HCT116 (cell line): ENCODE measurements around the gene KCNK6. TPM values are rescaled to one million over a fixed set of nuclear protein-coding genes. Genes with fewer than 3 reads are reported as not detected.

Experiments
- ATAC-seq: fragments of 200-7000 bp; cut with Tn5 transposase; 2 replicates; pipeline ENCODE4 v1.9.1; 2020; ENCODE audit warnings: mild to moderate bottlenecking, moderate library complexity
- Bru-seq: library from RNA; stranded (reverse); fragments of 400-500 nt; gene quantifications from one replicate; lab custom pipeline; 2021; lab: Mats Ljungman, UMichigan
- BruChase-seq, 2 experiments: library from RNA; stranded (reverse); fragments of 400-500 nt; gene quantifications; one replicate each; lab custom pipeline; 2021; lab: Mats Ljungman, UMichigan
- BruUV-seq: library from RNA; stranded (reverse); fragments of 400-500 nt; replicated peaks from 2 replicates; lab custom pipeline; 2021; lab: Mats Ljungman, UMichigan
- CTCF ChIA-PET: fragments of 300-600 bp; sonication (Branson Sonifier 250); formaldehyde crosslinking; loops from one replicate; lab custom pipeline; 2021; ENCODE audit warnings: antibody characterized with exemption; lab: Charles Lee
- POLR2A ChIA-PET: fragments of 300-600, 350-600 bp; sonication (Branson Sonifier 250); formaldehyde crosslinking; loops from one replicate; lab custom pipeline; 2021; ENCODE audit warnings: antibody characterized with exemption; lab: Charles Lee
- RAD21 ChIA-PET, 2 experiments: fragments of 300-600 bp; sonication (Branson Sonifier 250); formaldehyde crosslinking; loops; one replicate each; lab custom pipeline; 2023; ENCODE audit warnings: low total read pairs in 2 of 2; ENCODE audit not compliant: uncharacterized antibody in 2 of 2, unreplicated experiment in 2 of 2, low non-redundant PET in 1 of 2; lab: Charles Lee
- DNase-seq: peaks from one replicate; pipeline ENCODE4 v3.0.0-alpha.2; 2010; ENCODE audit warnings: low read depth, low spot score
- H2AFZ ChIP-seq: fragments of 200-600 bp; shearing (Covaris generic), sonication (generic); 2 replicates; pipeline ENCODE4 v1.6.1; 2017; ENCODE audit warnings: low read depth, mixed run types, mixed read lengths, antibody characterized with exemption, low read length; ENCODE audit not compliant: poor library complexity, severe bottlenecking
- H3K27ac ChIP-seq: 2 replicates; pipeline ENCODE4 v1.5.1; 2012; ENCODE audit warnings: low read depth, low read length
- H3K27me3 ChIP-seq: fragments of 200-600 bp; sonication (generic); 2 replicates; pipeline ENCODE4 v1.6.1; 2016; ENCODE audit warnings: mixed run types, low read length, mixed read lengths; ENCODE audit not compliant: insufficient read depth
- H3K36me3 ChIP-seq, 2 experiments: fragments of 200-500 bp in 1 of 2; fragments of 200-600 bp in 1 of 2; sonication (Bioruptor generic) in 1 of 2; sonication (generic) in 1 of 2; 2 replicates each; pipeline versions ENCODE4 v1.5.1 to v1.6.1; 2014 to 2016; ENCODE audit warnings: low read length in 2 of 2, inconsistent platforms in 1 of 2, mixed read lengths in 1 of 2, mixed run types in 1 of 2; ENCODE audit not compliant: insufficient read depth in 2 of 2, control insufficient read depth in 1 of 2
- H3K4me1 ChIP-seq, 2 experiments: fragments of 200-600 bp in 1 of 2; sonication (generic) in 1 of 2; 2 replicates each; pipeline versions ENCODE4 v1.5.1 to v1.6.1; 2012 to 2017; ENCODE audit warnings: low read length in 2 of 2, inconsistent platforms in 1 of 2, mild to moderate bottlenecking in 1 of 2, mixed read lengths in 1 of 2, mixed run types in 1 of 2, moderate library complexity in 1 of 2; ENCODE audit not compliant: insufficient read depth in 2 of 2, control insufficient read depth in 1 of 2
- H3K4me2 ChIP-seq: fragments of 200-600 bp; sonication (generic); 2 replicates; pipeline ENCODE4 v1.6.1; 2017; ENCODE audit warnings: mixed run types, low read length, mixed read lengths
- H3K4me3 ChIP-seq, 2 experiments: fragments of 200-600 bp in 1 of 2; sonication (generic) in 1 of 2; replicated peaks in 1 of 2; 2 replicates each; pipeline ENCODE4 v1.5.1; 2011 to 2016; ENCODE audit warnings: low read length in 2 of 2, control low read depth in 1 of 2, low read depth in 1 of 2, mild to moderate bottlenecking in 1 of 2, mixed read lengths in 1 of 2, mixed run types in 1 of 2
- H3K79me2 ChIP-seq: fragments of 200-600 bp; sonication (generic); 2 replicates; pipeline ENCODE4 v1.6.1; 2017; ENCODE audit warnings: mild to moderate bottlenecking, mixed run types, low read length, moderate library complexity, mixed read lengths; ENCODE audit not compliant: insufficient read depth
- H3K9ac ChIP-seq: fragments of 200-600 bp; sonication (generic); 2 replicates; pipeline ENCODE4 v1.6.1; 2016; ENCODE audit warnings: low read length, mixed read lengths
- H3K9me2 ChIP-seq: fragments of 200-600 bp; sonication (generic), shearing (Covaris generic); 2 replicates; pipeline ENCODE4 v1.6.1; 2017; ENCODE audit warnings: mixed run types, mild to moderate bottlenecking, moderate library complexity; ENCODE audit not compliant: insufficient read depth
- H3K9me3 ChIP-seq, 2 experiments: fragments of 200-500 bp in 1 of 2; fragments of 200-600 bp in 1 of 2; sonication (Bioruptor generic) in 1 of 2; sonication (generic) in 1 of 2; 2 replicates each; pipeline ENCODE4 v1.6.1; 2014 to 2017; ENCODE audit warnings: low read length in 2 of 2, mixed read lengths in 2 of 2, inconsistent platforms in 1 of 2, low read depth in 1 of 2, mild to moderate bottlenecking in 1 of 2, mixed run types in 1 of 2, moderate library complexity in 1 of 2; ENCODE audit not compliant: control insufficient read depth in 1 of 2, insufficient read depth in 1 of 2
- H4K20me1 ChIP-seq: fragments of 200-600 bp; sonication (generic), shearing (Covaris generic); 2 replicates; pipeline ENCODE4 v1.6.1; 2017; ENCODE audit warnings: mixed run types, mild to moderate bottlenecking, moderate library complexity; ENCODE audit not compliant: insufficient read depth
- CTCF ChIP-seq, 3 experiments: fragments of 200-600 bp in 1 of 3; sonication (generic) in 1 of 3; IDR thresholded peaks in 2 of 3; conservative IDR thresholded peaks in 1 of 3; 2 replicates each; pipeline ENCODE4 v1.5.1; 2012 to 2017; ENCODE audit warnings: low read depth in 2 of 3, low read length in 2 of 3, antibody characterized with exemption in 1 of 3, borderline replicate concordance in 1 of 3, control low read depth in 1 of 3, mild to moderate bottlenecking in 1 of 3, mixed read lengths in 1 of 3, mixed run types in 1 of 3, moderate library complexity in 1 of 3; ENCODE audit not compliant: insufficient read depth in 1 of 3
- MAX ChIP-seq: IDR thresholded peaks from 2 replicates; pipeline ENCODE4 v1.6.1; 2012
- POLR2AphosphoS5 ChIP-seq: IDR thresholded peaks from 2 replicates; pipeline ENCODE4 v1.6.1; 2011; ENCODE audit warnings: mild to moderate bottlenecking, low read depth, low read length, moderate library complexity
- SIN3A ChIP-seq: IDR thresholded peaks from 2 replicates; pipeline ENCODE4 v1.6.1; 2012; ENCODE audit warnings: low read depth
- SP1 ChIP-seq: IDR thresholded peaks from 2 replicates; pipeline ENCODE4 v1.6.1; 2012; ENCODE audit warnings: low read depth
- intact Hi-C: fragments of 100-400 bp; cut with micrococcal nuclease; formaldehyde crosslinking; loops from 2 replicates; pipeline ENCODE4 v1.10.0; 2022
- long read RNA-seq: library from polyadenylated mRNA; unstranded; transcript quantifications from one replicate; pipeline ENCODE4 v2.0.0, GENCODE V29; 2021; ENCODE audit not compliant: unreplicated experiment
- polyA plus RNA-seq: library from polyadenylated mRNA; unstranded; fragments of >200 nt; gene quantifications from 2 replicates; pipeline ENCODE4 v1.2.1, GENCODE V29; 2012; ENCODE audit warnings: missing spikeins
- total RNA-seq: library from RNA; stranded (reverse); gene quantifications from one replicate; pipeline ENCODE4 v1.2.1, GENCODE V29; 2021; ENCODE audit not compliant: unreplicated experiment

KCNK6 gene
- total RNA-seq (11.0 TPM), Bru-seq, nascent RNA (percentile 78 among the genes with signal in this experiment), BruChase-seq, experiment 1, labeled RNA remaining after a 6-hour chase (percentile 82 among the genes with signal in this experiment), BruChase-seq, experiment 2, labeled RNA remaining after a 2-hour chase (percentile 85 among the genes with signal in this experiment)
- 11.4 and 12.1 TPM in 2 replicates for polyA plus RNA-seq
- long read RNA-seq, full-length matches to known transcripts, result 10 of 31 reads
- long read RNA-seq, partial matches to known transcripts, result 5 of 31 reads
- long read RNA-seq, other reads (novel, unspliced or antisense), result 16 of 31 reads

GRCh38 chr19:38319421-38320258, at the start of gene KCNK6:
TSS of gene KCNK6 (plus strand) at chr19:38319845. CDS start at chr19:38319951, 106 bp downstream.
- no peaks in the 10 kb centered on the region for H3K27me3 ChIP-seq

More at GRCh38 chr19:38319421-38320258, at the start of gene KCNK6:
- Histone ChIP-seq H3K4me3 (peak within 1 kb of the TSS; percentile 53 to 78), H3K79me2 (peaks cover 40% of the 10 kb centered on the region), H2AFZ (no peak within 1 kb of the TSS), H3K9me3 (no peaks in the 10 kb centered on the region), H3K4me2 (peak within 1 kb of the TSS; percentile 90), H3K27ac (peak within 1 kb of the TSS; percentile 83), H3K9me2 (no peaks in the 10 kb centered on the region), H3K36me3 (peaks cover 0 to 4% of the 10 kb centered on the region in 2 experiments; a peak in 1 of 4 replicates), H4K20me1 (no peaks in the 10 kb centered on the region), H3K9ac (peak within 1 kb of the TSS; percentile 78), H3K4me1 (peaks cover 15 to 49% of the 10 kb centered on the region in 2 experiments)
- ATAC-seq (peak; percentile 30), DNase-seq (no peak)
- no TSS peak for BruUV-seq
- ChIA-PET RAD21 (interaction anchor here (0.6 to 1.2 kb wide), 2 partner anchors 16 to 55 kb away, joined by 3 read pairs; partner anchors contain the start of genes CATSPERG (in 1 of the 2) and PSMD8 (in 1 of the 2)), POLR2A (interaction anchor here (1.2 to 2.5 kb wide), 3 partner anchors 15 to 76 kb away, joined by 3 to 10 read pairs (median 4); partner anchors contain the start of genes C19orf33 and CATSPERG), CTCF (interaction anchor here (1.4 to 1.8 kb wide), 2 partner anchors 10 to 76 kb away, joined by 3 read pairs; no protein-coding TSS in a partner anchor)
- peak; percentile 78 for TF ChIP-seq POLR2AphosphoS5
- peak; percentile 68 for TF ChIP-seq SIN3A
- peak; percentile 53 for TF ChIP-seq MAX
- no peak for TF ChIP-seq CTCF (IDR thresholded peaks at IDR 0.05 in 2 of 3, conservative IDR thresholded peaks at IDR 0.05 in 1 of 3; ENCODE audit: borderline replicate concordance in 1 of 3, insufficient read depth in 1 of 3, low read depth in 2 of 3, low read length in 2 of 3)
- TF ChIP-seq SP1, result no peak
- intact Hi-C loops, result no loop called here
